GOT3 (cell line): ENCODE results near the gene MPL.
"Not testable (repeated sequence)": the region's sequence is repeated elsewhere in the genome, so short reads cannot be mapped to it uniquely, and the experiment has no call there.

Source experiments
- DNase-seq: peaks from one replicate; lab custom pipeline; 2025; ENCODE audit warnings: mixed read lengths; lab: John Stamatoyannopoulos, UW

The MPL gene

DNA sequence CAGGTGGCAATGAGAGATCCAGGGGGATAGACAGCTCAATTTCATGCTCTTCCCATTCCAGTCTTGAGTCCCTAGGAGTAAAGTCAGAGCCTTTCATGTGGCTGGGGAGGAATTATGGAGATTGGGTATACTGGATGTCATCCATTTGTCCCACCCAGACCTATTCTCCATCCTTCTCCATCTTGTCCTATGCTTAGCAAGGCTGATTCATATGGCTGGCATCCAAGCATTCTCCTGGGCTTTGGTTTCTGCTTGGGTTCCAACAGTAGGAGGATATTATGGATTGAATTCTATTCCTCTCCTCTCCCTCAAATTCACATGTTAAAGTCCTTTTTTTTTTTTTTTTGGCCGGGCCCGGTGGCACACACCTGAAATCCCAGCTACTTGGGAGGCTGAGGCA, 17.3 kb downstream of the MPL start:
- DNase-seq, result no peak

DNA sequence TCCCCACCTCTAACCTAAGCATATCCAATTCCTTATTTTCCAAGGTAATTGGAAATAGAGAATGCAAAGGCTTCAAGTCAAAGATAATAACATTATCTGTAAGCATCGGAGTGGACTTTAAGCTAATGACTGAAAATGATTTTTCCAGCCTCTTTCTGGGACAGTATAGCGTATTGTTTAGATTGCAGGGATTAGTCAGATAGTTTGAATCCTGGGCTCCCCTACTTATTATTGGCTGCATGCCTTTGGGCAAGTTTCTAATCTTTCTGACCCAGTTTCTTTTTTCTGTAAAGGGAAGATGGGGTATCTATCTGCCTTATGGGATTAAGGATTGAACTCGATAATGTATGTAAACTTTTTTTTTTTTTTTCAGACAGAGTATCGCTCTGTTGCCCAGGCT, 19.6 kb downstream of the MPL start:
- DNase-seq, result no peak

DNA sequence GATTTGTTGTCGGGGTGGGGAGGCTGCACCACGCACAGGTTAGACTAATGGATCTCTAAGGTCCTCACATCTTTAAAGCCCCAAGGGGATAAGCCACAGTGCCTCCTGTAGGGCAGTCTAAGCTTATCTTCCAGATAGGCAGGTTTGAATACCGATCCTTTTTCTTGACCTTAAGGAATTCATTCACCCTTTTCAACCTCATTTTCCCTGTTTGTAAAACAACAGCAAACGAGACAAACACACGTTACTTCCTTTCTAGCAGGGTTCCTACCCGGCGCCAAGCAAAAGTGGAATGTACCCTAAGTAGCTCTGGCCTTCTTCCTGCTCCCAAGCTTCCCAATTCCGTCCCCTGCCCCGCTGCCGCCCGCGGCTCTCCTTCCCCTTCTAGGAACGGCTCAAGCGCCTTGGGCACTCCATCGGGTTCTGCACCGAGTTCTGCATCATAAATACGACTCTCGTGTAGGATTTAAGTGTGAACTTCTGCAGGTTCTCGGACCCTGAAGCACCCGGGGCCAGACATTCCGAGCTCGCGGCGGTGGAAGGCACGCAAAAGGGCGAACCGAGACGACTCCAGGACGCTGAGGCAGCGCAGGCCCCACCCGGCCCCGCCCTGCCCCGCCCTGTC, 20.6 kb downstream of the MPL start:
- DNase-seq, result no peak

DNA sequence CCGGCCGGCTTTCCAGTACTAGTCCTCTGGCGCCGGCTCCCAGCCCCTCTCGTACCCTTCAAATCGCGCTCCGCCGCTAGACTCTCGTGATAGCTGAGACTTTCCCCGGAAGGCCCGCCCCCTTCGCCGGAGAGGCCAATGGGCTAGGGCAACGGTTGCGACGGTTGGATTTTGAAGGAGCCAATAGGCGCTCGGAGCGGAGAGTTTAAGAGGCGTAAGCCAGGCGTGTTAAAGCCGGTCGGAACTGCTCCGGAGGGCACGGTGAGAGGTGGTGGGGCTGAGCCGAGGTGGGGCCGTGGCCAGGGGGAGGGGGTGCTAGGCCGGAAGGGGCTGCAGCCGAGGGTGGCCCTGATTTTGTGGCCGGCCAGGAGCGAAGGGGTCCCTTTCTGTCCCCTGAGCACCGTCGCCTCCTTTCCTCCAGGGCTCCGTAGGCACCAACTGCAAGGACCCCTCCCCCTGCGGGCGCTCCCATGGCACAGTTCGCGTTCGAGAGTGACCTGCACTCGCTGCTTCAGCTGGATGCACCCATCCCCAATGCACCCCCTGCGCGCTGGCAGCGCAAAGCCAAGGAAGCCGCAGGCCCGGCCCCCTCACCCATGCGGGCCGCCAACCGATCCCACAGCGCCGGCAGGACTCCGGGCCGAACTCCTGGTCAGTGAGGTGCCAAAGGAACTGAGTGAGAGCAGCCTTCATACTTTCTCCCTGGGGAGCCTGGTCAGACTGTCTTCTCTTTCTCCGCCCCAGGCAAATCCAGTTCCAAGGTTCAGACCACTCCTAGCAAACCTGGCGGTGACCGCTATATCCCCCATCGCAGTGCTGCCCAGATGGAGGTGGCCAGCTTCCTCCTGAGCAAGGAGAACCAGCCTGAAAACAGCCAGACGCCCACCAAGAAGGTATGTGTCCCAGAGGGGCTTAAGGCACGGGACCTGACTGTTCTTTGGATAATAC, 21.4 kb downstream of the MPL start, which contains the start of gene CDC20:
CDC20 (plus strand) TSS at position 236 of the 948 bp plus-strand sequence; CDS start at position 471, 235 bp downstream.
- peak; percentile 85 for DNase-seq

DNA sequence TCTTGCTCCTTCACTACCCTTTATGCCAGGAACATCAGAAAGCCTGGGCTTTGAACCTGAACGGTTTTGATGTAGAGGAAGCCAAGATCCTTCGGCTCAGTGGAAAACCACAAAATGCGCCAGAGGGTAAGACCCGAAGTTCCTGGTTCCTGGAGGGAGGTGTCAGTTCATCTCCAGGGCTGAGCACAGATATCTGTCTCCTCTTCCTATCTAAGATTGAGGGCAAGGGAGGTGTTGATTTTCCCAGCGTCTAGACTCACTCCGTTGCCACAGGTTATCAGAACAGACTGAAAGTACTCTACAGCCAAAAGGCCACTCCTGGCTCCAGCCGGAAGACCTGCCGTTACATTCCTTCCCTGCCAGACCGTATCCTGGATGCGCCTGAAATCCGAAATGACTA, 22.1 kb downstream of the MPL start:
- DNase-seq, result no peak

DNA sequence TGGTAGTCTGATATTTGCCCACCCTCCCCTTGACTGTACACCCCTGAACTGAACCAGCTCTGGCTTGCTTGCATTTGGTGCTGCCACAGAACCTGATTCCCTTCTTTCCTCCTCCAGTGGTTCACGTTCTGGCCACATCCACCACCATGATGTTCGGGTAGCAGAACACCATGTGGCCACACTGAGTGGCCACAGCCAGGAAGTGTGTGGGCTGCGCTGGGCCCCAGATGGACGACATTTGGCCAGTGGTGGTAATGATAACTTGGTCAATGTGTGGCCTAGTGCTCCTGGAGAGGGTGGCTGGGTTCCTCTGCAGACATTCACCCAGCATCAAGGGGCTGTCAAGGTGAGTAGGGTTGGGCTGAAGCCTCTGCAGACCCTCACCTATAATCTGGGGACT, 23.0 kb downstream of the MPL start:
- no peak for DNase-seq

DNA sequence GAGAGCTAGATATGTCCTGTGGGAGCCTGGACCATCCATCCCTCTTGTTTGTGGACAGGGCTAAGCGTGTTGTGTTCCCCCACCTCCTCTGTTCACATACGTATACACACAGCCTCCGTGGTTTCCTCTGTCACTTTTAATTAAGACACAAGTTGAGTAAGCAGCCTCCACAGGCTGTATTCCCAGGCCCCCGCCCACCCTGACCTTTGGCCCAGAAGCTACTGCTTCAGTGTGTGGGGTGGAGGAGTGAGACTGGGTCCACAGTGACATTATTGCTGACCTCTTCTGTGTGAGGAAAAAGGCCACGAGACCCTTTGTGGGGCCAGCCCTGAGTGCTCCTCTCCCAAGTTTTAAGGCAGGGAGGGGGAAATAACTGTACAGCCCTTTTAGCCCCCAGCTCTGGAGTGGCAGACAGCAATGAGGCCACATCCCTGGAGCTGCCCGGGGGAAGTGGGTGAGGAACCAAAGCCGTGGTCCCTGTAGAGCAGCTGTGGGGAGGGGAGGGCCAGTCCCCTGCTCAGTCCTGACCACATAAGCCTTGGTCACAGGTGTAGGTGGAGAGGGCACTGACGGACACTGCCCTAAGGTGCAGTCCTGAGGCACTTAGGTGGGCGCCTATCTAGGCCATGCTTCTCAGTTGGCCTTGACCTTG, 25.8 kb downstream of the MPL start:
- DNase-seq, result no peak

DNA sequence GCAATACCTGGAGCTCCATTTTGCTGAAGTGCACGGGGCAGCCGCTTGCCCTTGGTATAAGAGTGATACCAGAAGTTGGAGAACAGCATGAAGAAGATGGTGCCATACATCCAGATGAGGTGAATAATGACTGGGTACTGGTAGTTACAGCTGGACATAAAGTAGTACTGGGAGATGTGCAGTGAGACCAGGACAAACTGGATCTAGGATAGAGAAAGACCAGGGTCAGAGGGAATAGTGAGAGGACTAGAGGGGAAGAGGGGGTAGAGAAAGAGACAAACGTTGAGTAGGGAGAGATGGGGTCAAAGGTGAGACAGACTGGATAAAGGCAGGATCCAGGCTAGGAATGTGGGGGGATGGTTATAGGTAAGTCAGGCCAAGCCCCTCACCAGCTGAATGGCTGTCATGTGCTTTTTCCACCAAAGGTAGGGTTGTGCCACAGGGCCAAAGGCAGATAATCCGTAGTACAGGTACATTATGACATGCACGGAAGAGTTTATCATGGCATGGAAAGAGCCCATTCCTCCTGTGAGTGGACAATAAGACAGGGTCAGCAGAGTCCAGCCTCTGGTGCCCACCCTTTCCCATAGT, 26.4 kb downstream of the MPL start:
- DNase-seq, result no peak

DNA sequence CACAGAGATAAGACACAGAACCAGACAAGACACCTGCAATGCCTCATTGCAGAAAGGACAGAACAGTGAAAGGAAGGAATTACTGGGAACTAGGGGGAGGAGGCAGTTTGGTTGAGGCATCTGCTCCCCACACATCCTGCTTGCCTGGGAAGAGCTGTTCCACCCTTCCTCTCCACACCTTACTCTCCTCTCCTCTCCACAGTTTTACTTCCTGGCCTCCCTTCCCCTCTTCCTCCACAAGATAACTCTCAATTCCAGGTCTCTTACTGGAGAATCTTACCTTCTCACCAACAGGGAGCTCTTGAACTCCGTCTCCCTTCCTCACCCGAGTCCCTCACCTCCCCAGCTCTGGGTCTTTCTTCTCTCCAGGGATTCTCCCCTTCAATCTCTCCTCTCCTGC, 28.1 kb downstream of the MPL start:
- DNase-seq, result no peak

DNA sequence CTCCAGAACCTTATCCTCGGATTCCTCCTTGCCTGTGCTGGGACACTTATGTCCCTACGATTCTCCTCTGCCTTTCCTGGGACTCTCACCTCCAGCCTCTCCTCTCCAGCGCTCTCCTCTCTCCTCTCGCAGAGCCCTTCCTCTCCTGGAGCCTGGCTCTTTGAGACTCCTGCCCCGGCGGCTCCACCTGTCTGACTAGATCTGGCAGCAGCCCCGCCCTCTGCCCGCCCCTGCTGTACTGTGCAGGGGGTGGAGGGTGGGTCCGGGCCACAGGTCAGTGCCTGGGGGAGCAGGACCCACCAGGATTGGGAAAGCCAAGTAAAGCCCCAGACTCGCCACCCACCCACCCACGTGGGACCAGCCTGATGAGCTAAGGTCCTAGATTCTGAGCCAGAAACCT, 28.6 kb downstream of the MPL start:
- DNase-seq, result no peak

DNA sequence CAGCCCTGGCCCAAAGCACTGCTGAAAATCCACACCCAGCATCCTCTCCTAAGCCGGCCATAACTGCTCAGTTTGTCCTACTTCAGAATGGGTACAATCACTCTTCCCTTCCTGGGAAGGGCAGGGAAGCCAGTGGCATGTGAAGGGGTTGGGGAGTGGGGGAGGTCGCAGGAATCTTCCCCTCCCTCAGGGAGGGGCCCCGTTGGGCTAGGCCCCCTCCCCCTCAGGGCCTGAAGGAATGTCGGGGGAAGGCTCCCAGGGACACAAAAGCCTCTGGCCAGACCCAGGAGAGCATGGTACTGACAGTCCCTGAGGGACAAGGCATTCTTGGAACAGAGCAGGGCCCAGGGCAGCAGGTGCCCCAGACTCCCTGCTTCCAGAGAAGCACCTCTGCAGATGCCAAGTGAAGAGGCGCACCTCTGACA, 29.0 kb downstream of the MPL start:
- DNase-seq, result no peak

DNA sequence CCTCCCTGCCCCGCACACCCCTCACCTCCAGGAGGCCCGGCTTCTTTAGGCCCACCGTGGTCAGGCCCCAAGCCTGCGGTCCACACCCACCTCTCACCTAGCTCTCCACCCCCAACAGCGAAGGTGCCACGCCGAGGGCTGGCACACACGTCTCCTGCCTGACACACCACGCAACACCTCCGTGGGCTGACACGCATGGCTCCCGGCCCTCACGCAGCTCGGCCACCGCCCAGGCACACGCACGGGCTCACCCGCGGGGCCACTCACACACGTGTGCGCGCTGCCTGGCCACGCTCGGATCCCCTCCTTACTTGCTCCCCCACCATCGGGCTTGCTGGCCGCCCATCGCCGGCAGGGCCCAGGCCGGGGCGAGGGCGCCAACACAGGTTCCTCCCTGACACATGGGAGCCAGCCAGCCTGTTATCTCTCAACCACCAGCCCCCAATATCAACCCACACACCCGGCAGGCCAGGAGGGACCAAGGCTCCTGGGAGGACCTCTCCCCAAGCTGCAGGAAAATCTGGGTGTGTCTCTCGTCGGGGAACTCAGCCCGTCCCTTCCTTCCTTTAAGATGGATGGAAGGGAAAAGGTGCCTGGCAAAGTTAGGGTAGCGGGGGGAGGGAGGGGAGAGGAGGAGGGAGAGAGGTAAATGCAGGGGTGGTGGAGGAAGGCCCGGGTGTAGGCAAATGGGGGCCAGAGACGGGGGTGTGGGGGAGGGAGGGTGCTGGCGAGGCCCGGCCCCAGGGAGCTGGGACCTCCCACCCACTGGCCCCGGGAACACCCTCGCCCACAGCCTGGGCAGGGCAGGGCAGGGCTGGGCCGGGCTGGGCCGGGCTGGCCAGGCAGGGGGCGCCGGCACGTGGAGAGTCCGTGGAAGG, 29.6 kb downstream of the MPL start:
- DNase-seq, result no peak

DNA sequence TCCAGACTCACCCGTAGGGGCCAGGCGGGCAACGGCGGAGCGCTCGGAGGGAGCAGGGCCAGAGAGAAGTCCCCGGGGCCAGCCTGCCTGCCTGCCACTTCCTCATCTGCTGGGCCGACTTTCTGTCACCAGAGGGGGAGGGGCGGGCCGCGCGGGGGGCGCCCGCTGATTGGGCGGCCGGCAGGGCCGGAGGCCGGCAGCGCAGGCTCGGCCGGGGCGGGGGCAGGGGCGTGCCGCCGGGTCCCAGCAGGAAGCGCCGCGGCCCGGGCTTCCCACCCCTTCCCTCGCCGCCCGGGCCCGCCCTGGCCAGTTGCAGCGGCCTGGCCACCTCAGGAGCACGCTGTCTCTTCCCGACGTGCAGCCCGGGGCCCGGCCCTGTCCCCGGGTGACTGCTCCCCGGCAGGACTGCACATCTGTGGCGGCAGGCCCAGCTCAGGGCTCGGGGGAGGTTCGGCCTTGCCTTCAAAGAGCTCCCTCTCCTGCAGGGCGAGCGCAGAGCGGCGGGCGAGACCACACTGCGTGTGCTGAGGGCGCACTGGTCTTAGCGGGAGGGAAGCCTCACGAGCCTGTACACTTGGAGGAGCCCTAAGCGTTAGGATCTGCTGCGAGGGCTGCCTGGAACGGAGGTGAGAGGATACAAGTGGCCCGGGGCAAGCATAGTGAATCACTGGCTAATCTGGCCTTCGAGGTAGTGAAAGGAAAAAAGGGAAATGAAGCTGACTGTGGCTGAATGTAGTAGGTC, 30.5 kb downstream of the MPL start, which contains the start of gene ELOVL1:
ELOVL1 (minus strand) TSS at position 108 of the 742 bp plus-strand sequence. CDS start 2,402 bp downstream, outside the sequence.
- DNase-seq, result peak; percentile 59

DNA sequence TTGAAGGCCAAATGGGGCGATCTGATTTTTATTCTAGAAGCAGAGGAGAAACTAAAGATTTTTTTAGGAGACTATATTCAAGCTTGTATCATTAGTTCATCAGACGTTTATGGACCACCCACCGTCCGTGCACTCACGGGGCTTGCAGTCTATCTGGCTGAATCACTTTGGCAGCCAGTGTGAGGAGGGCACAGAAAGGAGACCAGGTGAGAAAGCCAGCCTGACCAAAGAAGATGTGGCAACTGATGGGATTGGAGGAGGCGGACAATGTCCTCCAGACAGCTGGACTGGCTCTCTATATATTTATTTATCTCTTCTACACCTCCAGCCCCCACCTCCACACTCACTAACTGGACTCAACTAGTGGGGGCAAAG, 31.0 kb downstream of the MPL start:
- DNase-seq, result no peak

DNA sequence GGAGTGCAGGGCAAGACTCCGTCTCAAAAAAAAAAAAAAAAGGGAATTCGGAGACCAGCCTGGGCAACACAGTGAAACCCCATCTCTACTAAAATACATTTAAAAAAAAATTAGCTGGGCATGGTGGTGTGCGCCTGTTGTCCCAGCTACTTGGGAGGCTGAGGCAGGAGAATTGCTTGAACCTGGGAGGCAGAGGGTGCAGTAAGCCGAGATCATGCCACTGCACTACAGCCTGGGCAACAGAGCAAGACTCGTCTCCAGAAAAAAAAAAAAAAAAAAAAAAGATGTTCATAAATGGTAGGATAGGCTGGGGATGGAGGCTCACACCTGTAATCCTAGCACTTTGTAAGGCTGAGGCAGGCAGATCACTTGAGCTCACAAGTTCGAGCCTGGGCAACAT, 32.2 kb downstream of the MPL start:
- DNase-seq, result not testable (repeated sequence)

DNA sequence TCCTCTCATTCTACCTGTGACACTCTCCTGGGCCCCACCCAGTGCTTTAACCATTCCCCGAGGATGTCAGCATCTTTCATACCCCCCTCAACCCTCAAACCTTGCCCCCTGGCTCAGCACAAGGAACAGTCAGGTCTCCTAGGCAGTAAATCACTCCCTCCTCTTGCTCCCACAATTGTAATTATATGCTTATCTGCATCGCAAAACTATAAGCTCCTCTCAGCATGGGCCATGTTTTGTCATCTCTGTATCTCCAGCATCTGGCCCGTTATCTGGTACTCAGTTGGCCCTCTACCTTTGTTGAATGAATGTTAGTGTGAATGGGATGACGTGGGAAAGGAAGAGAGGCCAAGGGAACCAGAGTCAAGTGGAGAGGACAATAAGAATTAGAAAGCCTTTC, 32.9 kb downstream of the MPL start:
- no peak for DNase-seq

DNA sequence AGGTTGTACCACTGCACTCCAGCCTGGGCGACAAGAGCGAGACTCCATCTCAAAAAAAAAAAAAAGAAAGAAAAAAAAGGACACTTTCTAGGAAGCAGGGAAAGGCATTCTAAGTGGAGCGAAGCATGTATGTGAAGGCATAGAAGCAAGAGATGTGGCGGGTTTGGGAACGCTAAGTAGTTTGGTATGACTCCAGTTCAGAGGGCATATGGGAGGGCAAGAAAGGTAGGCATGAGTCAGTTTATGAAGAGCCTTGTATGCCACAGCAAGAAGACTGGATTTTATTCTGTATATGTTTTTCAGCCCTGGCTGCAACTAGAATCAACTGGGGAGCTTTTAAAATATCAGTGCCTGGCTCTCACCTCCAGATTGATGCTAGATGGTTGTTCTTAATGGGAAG, 34.6 kb downstream of the MPL start:
- no peak for DNase-seq

DNA sequence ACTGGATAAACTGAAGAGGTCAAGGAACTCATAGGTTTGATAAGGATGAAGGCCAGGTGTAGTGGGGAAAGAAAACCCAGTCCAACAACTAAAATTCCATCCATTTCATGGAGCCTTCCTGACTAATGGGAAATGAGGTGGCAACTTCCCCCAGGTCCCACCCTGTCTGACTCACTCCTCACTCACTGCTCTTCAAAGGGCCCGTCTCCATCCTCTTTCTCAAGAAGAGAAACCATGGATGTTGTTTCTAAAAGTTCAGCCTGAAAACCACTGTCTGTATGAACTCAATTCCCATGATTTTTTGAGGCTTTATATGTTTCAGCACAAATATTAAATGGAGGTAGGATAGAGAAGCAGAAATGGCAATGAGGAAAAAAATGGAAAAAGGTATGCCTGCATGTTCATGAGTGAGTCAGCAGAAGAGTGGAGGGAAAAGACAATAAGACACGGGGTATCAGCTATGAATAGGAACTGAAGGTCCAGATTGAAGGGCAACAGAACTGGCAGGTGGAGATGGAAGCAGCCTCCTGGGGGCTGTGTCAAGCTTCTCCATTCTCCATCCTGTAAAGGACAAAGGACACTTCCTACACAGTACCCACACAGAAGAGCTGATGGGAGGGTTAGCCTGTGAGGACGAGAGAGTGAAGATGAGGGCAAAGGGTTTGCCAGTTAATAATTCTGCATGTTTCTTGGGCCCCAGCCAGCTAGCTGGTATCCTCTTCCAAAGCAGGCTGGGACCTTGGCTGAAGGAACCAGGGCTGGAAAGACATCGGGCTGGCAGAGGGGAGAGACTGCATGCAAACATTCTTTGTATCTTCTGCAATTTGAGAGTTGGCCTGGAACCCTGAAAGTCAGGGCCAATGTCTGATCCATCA, 35.7 kb downstream of the MPL start:
- no peak for DNase-seq

DNA sequence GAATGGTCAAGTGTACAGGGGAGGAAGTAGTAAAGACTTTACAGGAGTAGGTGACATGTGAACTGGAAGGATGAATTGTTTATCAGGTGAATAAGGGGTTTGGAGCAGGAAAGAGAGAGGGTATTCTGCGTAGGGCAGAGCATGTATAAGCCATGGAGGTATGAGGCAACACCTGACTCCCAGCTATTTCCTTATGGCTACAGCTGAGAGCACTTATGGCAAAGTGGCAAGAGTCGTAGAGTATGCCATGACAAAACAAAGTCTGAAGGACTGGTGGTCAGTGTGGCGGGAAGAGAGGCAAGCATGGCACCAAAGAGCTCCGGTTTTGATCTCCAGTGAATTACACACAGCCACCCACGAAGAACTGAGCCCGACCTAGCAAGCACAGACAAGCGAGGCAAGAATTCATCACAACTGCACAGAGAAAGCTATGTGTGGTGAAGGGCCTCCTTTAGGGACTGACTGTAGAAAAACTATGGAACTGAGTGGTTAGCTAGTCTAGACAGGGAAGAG, 39.2 kb downstream of the MPL start:
- DNase-seq, result no peak
